22Rv1 (cell line): ENCODE results near the gene MKS1.

Source experiments
- ZFX ChIP-seq: fragments of 450-650 bp; IDR thresholded peaks from 2 replicates; pipeline ENCODE4 v1.6.1; 2017; ENCODE audit warnings: antibody characterized with exemption, borderline replicate concordance
- TF ChIP-seq, protein P1 (sequence below): fragments of 450-650 bp; IDR thresholded peaks from 2 replicates; pipeline ENCODE4 v1.5.1; 2017; ENCODE audit warnings: mild to moderate bottlenecking

DNA sequence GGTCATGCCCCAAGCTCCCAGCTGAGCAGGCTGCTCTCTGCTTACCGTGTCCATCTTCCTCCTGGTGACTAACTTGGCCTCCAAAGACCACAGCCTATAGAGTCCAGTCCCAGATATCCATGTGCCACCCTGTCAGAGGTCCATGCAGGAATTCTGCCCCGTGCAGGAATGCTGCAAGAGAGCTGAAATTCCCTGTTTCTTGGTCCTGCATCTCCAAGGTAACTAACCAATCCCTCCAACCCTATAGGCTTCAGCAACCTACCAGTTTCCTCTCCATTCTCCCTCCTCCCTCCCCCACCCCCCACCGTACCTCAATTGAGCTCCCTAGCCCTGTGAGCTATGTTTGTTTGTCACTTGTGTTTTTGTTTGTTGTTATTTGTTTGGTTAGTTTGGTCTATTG is 9.6 kb upstream of the MKS1 start:
- TF ChIP-seq, protein P1, sequence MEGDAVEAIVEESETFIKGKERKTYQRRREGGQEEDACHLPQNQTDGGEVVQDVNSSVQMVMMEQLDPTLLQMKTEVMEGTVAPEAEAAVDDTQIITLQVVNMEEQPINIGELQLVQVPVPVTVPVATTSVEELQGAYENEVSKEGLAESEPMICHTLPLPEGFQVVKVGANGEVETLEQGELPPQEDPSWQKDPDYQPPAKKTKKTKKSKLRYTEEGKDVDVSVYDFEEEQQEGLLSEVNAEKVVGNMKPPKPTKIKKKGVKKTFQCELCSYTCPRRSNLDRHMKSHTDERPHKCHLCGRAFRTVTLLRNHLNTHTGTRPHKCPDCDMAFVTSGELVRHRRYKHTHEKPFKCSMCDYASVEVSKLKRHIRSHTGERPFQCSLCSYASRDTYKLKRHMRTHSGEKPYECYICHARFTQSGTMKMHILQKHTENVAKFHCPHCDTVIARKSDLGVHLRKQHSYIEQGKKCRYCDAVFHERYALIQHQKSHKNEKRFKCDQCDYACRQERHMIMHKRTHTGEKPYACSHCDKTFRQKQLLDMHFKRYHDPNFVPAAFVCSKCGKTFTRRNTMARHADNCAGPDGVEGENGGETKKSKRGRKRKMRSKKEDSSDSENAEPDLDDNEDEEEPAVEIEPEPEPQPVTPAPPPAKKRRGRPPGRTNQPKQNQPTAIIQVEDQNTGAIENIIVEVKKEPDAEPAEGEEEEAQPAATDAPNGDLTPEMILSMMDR = no peak
- no peak for TF ChIP-seq ZFX
